A549 (cell line): ENCODE measurements around the gene HOXD12.

Experiments used
- CEBPB ChIP-seq, 2 experiments: fragments of >200 bp in 1 of 2; sonication (Bioruptor Twin) in 1 of 2; formaldehyde crosslinking in 1 of 2; IDR thresholded peaks; 2 replicates each; pipeline ENCODE4 v1.6.1; 2012 to 2016
- ELK1 ChIP-seq: fragments of 150-350 bp; IDR thresholded peaks from 2 replicates; pipeline ENCODE4 v1.6.1; 2014; ENCODE audit warnings: low read depth, mild to moderate bottlenecking, low read length
- EP300 ChIP-seq, 2 experiments: fragments of >200 bp; sonication (Bioruptor Twin); formaldehyde crosslinking; IDR thresholded peaks; 2 replicates in 1 of 2; 3 replicates in 1 of 2; pipeline ENCODE4 v1.6.1; 2016 to 2017
- HMGXB4 ChIP-seq: fragments of 250-450 bp; sonication (Bioruptor Pico); IDR thresholded peaks from 2 replicates; pipeline ENCODE4 v1.5.0; 2021; ENCODE audit warnings: mild to moderate bottlenecking, moderate library complexity, borderline replicate concordance
- KDM1A ChIP-seq: fragments of 200-600 bp; sonication (generic); IDR thresholded peaks from 2 replicates; pipeline ENCODE4 v1.6.1; 2016; ENCODE audit warnings: low read depth, mild to moderate bottlenecking
- KDM5A ChIP-seq: fragments of 200-600 bp; sonication (generic); IDR thresholded peaks from 2 replicates; pipeline ENCODE4 v1.6.1; 2016; ENCODE audit warnings: antibody characterized with exemption, mild to moderate bottlenecking
- POLR2A ChIP-seq: IDR thresholded peaks from 2 replicates; pipeline ENCODE4 v1.6.1; 2012; ENCODE audit warnings: mild to moderate bottlenecking, low read length
- ZSCAN20 ChIP-seq: fragments of 250-450 bp; sonication (Bioruptor Pico); IDR thresholded peaks from 2 replicates; pipeline ENCODE4 v1.8.0; 2022; ENCODE audit warnings: mild to moderate bottlenecking, moderate library complexity
- TF ChIP-seq, protein P1 (sequence below): IDR thresholded peaks from 2 replicates; pipeline ENCODE4 v1.6.1; 2012
- TF ChIP-seq, protein P2 (sequence below): fragments of >200 bp; sonication (Bioruptor Twin); formaldehyde crosslinking; IDR thresholded peaks from 3 replicates; pipeline ENCODE4 v1.5.1; 2016

- TF ChIP-seq, protein P1, sequence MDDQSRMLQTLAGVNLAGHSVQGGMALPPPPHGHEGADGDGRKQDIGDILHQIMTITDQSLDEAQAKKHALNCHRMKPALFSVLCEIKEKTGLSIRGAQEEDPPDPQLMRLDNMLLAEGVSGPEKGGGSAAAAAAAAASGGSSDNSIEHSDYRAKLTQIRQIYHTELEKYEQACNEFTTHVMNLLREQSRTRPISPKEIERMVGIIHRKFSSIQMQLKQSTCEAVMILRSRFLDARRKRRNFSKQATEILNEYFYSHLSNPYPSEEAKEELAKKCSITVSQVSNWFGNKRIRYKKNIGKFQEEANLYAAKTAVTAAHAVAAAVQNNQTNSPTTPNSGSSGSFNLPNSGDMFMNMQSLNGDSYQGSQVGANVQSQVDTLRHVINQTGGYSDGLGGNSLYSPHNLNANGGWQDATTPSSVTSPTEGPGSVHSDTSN = no peak
- no peak for TF ChIP-seq KDM1A
- no peak for TF ChIP-seq POLR2A
- no peak for TF ChIP-seq KDM5A
- TF ChIP-seq ZSCAN20 (CRISPR knock-in tag) = no peak
- no peak for TF ChIP-seq EP300 (IDR thresholded peaks at IDR 0.05)
- TF ChIP-seq CEBPB (IDR thresholded peaks at IDR 0.05) = no peak
- TF ChIP-seq, protein P2, sequence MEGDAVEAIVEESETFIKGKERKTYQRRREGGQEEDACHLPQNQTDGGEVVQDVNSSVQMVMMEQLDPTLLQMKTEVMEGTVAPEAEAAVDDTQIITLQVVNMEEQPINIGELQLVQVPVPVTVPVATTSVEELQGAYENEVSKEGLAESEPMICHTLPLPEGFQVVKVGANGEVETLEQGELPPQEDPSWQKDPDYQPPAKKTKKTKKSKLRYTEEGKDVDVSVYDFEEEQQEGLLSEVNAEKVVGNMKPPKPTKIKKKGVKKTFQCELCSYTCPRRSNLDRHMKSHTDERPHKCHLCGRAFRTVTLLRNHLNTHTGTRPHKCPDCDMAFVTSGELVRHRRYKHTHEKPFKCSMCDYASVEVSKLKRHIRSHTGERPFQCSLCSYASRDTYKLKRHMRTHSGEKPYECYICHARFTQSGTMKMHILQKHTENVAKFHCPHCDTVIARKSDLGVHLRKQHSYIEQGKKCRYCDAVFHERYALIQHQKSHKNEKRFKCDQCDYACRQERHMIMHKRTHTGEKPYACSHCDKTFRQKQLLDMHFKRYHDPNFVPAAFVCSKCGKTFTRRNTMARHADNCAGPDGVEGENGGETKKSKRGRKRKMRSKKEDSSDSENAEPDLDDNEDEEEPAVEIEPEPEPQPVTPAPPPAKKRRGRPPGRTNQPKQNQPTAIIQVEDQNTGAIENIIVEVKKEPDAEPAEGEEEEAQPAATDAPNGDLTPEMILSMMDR = no peak
- TF ChIP-seq ELK1 = no peak
- TF ChIP-seq HMGXB4 (CRISPR knock-in tag) = no peak
These were observed 33.8 kb downstream of the HOXD12 start for GRCh38 chr2:176133389-176133788.
